HTERT RPE-1 (cell line): ENCODE measurements around the gene SDF4.

Experiments used
- in situ Hi-C: fragments of 300-500 bp; cut with MboI; formaldehyde crosslinking; loops from 4 replicates; pipeline ENCODE4 v1.14.3; 2020; ENCODE audit warnings: low sequenced_read_pairs

The SDF4 gene

GRCh38 chr1:1168451-1169411 lies 63.1 kb downstream of the SDF4 start:
- in situ Hi-C loops, result no loop called here

GRCh38 chr1:1167841-1168450 lies 63.9 kb downstream of the SDF4 start:
- in situ Hi-C loops, result no loop called here

DNA sequence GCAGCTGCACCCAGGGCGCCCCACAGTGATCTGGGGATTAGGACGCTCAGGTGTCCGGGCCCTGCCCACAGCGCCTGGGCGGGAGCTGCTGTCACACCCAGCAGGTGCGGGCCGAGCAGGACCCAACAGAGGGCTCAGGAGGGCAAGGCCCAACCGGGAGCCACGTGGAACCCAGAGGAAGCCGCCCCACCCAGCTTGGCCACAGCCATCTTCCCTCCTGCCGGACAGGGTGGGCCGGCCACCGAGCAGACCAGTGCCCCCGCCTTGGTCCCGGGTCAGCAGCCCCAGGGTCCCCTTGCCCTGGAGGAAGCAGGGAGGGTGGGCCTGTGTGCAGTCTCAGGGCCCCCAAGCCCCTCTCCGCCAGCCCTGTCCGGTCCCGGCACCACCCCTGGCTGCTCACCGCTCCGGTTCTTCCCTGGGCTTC lies 64.4 kb downstream of the SDF4 start:
- in situ Hi-C loops, result no loop called here
